Mucosa of descending colon (tissue), 3 donors: ENCODE data around the gene GART. TPM values are rescaled to one million over a fixed set of nuclear protein-coding genes. Genes with fewer than 3 reads are reported as not detected.

Experiments used
- ATAC-seq: fragments of 200-7000 bp; cut with Tn5 transposase; one replicate; pipeline ENCODE4 v1.9.1; 2020; ENCODE audit warnings: mild to moderate bottlenecking, moderate library complexity
- DNase-seq, 3 donors: peaks; one replicate each; pipeline ENCODE4 v3.0.0-alpha.2; 2020
- H3K36me3 ChIP-seq: fragments of 200-600 bp; one replicate; pipeline ENCODE4 v1.8.0; 2021; ENCODE audit warnings: low read depth, mild to moderate bottlenecking
- H3K4me1 ChIP-seq: fragments of 200-600 bp; one replicate; pipeline ENCODE4 v1.8.0; 2021; ENCODE audit warnings: low read depth, mild to moderate bottlenecking
- H3K4me3 ChIP-seq: fragments of 200-600 bp; one replicate; pipeline ENCODE4 v1.8.0; 2021; ENCODE audit warnings: mild to moderate bottlenecking
- H3K9me3 ChIP-seq: fragments of 200-600 bp; one replicate; pipeline ENCODE4 v1.8.0; 2021; ENCODE audit warnings: mild to moderate bottlenecking
- intact Hi-C, 2 donors: fragments of 100-400 bp; cut with DNase I in 1 of 2; cut with micrococcal nuclease in 1 of 2; formaldehyde crosslinking; loops; one replicate each; pipeline versions ENCODE4 v1.11.0 to v1.11.1; 2022; cut with DNase I, micrococcal nuclease
- total RNA-seq, 3 donors: library from RNA; stranded (reverse); fragmentation: NEBNext Ultra II Directional in 2 of 3; extraction: Animal tissue kit (Norgen Biotek cat#: 25700) in 2 of 3; gene quantifications; one replicate each; pipeline versions ENCODE4 v1.2.1 to v1.2.4, GENCODE V29; 2021 to 2023
- TF ChIP-seq, protein P1 (sequence below): fragments of 200-600 bp; IDR thresholded peaks from one replicate; pipeline ENCODE4 v1.8.0; 2022; ENCODE audit warnings: antibody characterized with exemption, mild to moderate bottlenecking
- donor health status: DM: no; HTN: no; CAD: no; lungs with moderate emphysema.
- donor health status: DM: no; HTN: no; CAD: no.
- donor health status: DM: no; HTN: yes; CAD: no.

The GART gene
- total RNA-seq, 3 donors from 2014 or later, result 45.5 to 57.2 (median 55.6) TPM

DNA sequence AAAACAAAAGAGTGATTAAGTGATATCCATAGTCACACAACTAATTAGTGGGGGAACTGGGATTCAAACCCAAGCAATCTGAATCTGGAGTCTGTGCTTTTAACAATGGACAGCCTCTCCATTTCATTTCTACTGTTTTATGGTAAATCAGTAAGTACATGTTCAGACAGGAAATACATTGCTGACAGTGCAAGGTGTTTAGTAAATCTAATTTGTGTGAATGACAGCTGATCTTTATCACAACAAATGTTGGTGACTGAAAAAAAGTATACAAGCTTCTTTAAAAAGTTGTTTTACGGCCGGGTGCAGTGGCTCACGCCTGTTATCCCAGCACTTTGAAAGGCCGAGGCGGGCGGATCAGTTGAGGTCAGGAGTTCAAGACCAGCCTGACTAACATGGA, 26.0 kb upstream of the GART start:
- intact Hi-C loops, result no loop called here
- H3K4me3 ChIP-seq, result no peak overlapping the region
- ATAC-seq (no peak), DNase-seq (no peak)
- H3K4me1 ChIP-seq, result no peaks in the 10 kb centered on the region
- TF ChIP-seq, protein P1, sequence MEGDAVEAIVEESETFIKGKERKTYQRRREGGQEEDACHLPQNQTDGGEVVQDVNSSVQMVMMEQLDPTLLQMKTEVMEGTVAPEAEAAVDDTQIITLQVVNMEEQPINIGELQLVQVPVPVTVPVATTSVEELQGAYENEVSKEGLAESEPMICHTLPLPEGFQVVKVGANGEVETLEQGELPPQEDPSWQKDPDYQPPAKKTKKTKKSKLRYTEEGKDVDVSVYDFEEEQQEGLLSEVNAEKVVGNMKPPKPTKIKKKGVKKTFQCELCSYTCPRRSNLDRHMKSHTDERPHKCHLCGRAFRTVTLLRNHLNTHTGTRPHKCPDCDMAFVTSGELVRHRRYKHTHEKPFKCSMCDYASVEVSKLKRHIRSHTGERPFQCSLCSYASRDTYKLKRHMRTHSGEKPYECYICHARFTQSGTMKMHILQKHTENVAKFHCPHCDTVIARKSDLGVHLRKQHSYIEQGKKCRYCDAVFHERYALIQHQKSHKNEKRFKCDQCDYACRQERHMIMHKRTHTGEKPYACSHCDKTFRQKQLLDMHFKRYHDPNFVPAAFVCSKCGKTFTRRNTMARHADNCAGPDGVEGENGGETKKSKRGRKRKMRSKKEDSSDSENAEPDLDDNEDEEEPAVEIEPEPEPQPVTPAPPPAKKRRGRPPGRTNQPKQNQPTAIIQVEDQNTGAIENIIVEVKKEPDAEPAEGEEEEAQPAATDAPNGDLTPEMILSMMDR, result no peak
- peaks cover 5% of the 10 kb centered on the region for H3K36me3 ChIP-seq
- no peaks in the 10 kb centered on the region for H3K9me3 ChIP-seq

DNA sequence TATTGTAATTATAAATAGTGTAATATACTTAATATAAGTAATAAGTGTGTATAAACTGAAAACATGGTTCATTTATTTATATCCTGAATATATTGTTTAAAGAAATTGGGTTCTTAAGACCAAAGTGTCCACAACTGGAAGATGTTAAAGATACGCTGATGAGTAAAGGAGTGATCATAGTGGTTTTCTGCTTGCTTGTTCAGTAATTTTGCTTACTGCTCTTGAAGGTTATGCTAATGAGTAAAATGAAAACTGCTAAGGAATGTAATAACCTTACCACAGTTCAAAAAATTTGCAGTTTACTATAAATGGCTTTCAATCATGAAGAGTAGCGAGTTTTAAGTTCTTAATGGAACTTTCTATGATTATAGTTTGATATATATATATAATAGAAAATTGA, 24.6 kb upstream of the GART start:
- no peaks in the 10 kb centered on the region for H3K9me3 ChIP-seq
- H3K4me3 ChIP-seq, result no peak overlapping the region
- peaks cover 5% of the 10 kb centered on the region for H3K36me3 ChIP-seq
- DNase-seq (no peak), ATAC-seq (no peak)
- TF ChIP-seq, protein P1, result no peak
- intact Hi-C loops, result no loop called here
- H3K4me1 ChIP-seq, result no peaks in the 10 kb centered on the region

DNA sequence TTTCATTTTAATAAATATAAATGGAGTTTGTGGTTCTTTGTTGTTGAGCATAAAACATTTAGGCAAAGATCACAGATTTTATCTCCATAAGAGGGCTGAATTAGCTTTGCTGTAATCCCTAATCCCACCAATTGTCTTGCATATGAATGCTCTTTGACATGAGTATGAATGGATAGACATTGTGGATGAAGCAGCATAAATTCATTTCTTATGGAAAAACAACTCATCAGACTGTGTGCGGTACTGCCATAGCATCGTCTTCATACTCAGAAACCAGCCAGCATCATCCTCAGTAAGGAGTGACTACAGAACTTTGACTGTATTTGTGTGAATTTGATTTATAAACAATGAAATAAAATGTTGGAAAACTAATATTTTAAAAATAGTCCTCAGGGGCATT, 20.5 kb upstream of the GART start:
- Histone ChIP-seq H3K9me3 (no peaks in the 10 kb centered on the region), H3K4me1 (no peaks in the 10 kb centered on the region), H3K4me3 (no peak overlapping the region), H3K36me3 (peaks cover 4% of the 10 kb centered on the region)
- ATAC-seq, result no peak
- intact Hi-C loops, result no loop called here
- DNase-seq, result no peak
- TF ChIP-seq, protein P1, result no peak

DNA sequence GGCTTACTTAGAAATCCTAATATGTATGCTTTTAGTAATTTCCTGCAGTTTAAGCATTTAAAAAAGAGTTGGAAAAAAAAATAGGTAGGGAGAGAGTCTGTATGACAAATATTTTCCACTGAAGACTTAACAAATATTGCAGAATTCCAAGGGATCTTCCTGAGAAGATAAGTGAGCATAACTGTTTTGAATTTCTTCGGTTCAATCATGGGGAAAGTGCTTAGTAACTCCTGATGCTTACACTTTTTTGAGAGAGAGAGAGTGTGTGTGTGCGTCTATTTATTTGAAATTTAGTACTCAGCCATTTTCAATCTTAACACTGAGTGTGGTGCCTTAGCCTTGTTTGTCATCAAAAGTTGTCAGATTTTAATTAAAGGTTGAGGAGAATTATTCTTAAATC, 19.5 kb upstream of the GART start:
- H3K4me1 ChIP-seq, result no peaks in the 10 kb centered on the region
- H3K36me3 ChIP-seq, result peaks cover 4% of the 10 kb centered on the region
- ATAC-seq (no peak), DNase-seq (no peak)
- H3K4me3 ChIP-seq, result no peak overlapping the region
- no peaks in the 10 kb centered on the region for H3K9me3 ChIP-seq
- intact Hi-C loops, result no loop called here
- TF ChIP-seq, protein P1, result no peak

DNA sequence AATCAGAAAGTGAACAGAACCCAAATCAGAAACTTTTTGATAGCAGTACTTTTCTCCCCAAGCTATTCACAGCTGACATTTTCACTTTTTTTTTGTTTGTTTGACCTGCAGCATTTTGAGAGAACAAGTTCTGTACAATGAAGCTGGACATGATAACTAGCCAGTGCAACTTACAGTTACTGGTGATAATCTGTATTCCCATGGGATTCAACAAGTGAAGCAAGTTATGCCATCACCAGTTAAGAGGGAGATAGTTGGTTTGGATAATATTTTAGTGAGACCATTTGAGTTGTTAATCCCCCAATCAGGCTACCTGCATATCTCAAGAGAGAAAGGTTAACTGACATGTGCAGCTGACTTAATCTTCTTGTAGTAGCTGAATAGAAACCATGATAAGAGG, 19.0 kb upstream of the GART start:
- Histone ChIP-seq H3K36me3 (peaks cover 4% of the 10 kb centered on the region), H3K4me1 (peaks cover 3% of the 10 kb centered on the region), H3K9me3 (no peaks in the 10 kb centered on the region), H3K4me3 (no peak overlapping the region)
- ATAC-seq, result no peak
- TF ChIP-seq, protein P1, result no peak
- intact Hi-C loops, result no loop called here
- DNase-seq, result no peak

DNA sequence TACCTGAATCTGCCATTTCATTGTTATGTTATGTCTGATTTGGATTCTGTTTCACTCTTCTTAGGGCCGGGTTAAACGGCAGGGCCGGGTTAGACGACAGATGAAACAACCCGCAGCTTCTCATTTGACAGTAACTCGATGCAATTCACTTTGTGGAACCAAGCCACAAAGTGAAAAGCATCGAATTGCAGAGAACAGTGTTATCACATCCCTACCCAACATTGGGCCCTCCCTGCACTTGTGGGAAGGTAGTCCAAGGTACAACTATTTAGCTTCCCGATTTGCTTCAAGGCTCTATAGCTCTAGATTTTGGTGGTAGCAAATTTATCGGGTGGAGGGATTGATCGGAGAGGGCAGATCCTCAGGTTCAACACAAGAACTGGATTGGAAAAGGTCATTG, 17.9 kb upstream of the GART start:
- ATAC-seq (no peak), DNase-seq (no peak)
- TF ChIP-seq, protein P1, result no peak
- Histone ChIP-seq H3K36me3 (peaks cover 4% of the 10 kb centered on the region), H3K9me3 (no peaks in the 10 kb centered on the region), H3K4me3 (no peak overlapping the region), H3K4me1 (peaks cover 4% of the 10 kb centered on the region)
- intact Hi-C loops, result no loop called here
